HEK293T (cell line): Measurements from ENCODE around the gene CPT1B.

Experiments
- CTCF ChIA-PET: fragments of 350-600 bp; formaldehyde crosslinking; extraction: SDS; loops from one replicate; lab custom pipeline; 2021; ENCODE audit warnings: antibody characterized with exemption, inconsistent platforms; lab: Yijun Ruan, JAX
- POLR2A ChIA-PET: fragments of 350-600 bp; formaldehyde crosslinking; extraction: SDS; loops from one replicate; lab custom pipeline; 2020; ENCODE audit warnings: antibody characterized with exemption, inconsistent platforms; lab: Yijun Ruan, JAX
- DNase-seq: peaks from one replicate; pipeline ENCODE4 v3.0.0; 2012; ENCODE audit warnings: mixed read lengths; ENCODE audit errors: extremely low spot score
- ARNT ChIP-seq: fragments of 450-650 bp; IDR thresholded peaks from 2 replicates; pipeline ENCODE4 v1.6.1; 2017; ENCODE audit warnings: mild to moderate bottlenecking
- BHLHE40 ChIP-seq: fragments of 450-650 bp; IDR thresholded peaks from 2 replicates; pipeline ENCODE4 v1.6.1; 2016; ENCODE audit warnings: mild to moderate bottlenecking, moderate library complexity, borderline replicate concordance
- CTBP1 ChIP-seq: fragments of 450-650 bp; IDR thresholded peaks from 2 replicates; pipeline ENCODE4 v1.6.1; 2016; ENCODE audit warnings: borderline replicate concordance
- ELF4 ChIP-seq: fragments of 450-650 bp; IDR thresholded peaks from 2 replicates; pipeline ENCODE4 v1.6.1; 2017; ENCODE audit warnings: antibody characterized with exemption
- FOXA1 ChIP-seq: fragments of 450-650 bp; IDR thresholded peaks from 2 replicates; pipeline ENCODE4 v1.6.1; 2016; ENCODE audit warnings: mild to moderate bottlenecking
- FOXK2 ChIP-seq: fragments of 450-650 bp; IDR thresholded peaks from 2 replicates; pipeline ENCODE4 v1.6.1; 2016; ENCODE audit warnings: mild to moderate bottlenecking
- FOXM1 ChIP-seq: fragments of 450-650 bp; IDR thresholded peaks from 2 replicates; pipeline ENCODE4 v1.6.1; 2017; ENCODE audit warnings: mild to moderate bottlenecking, borderline replicate concordance
- HDGF ChIP-seq: fragments of 450-650 bp; IDR thresholded peaks from 2 replicates; pipeline ENCODE4 v1.6.1; 2017; ENCODE audit warnings: antibody characterized with exemption, borderline replicate concordance
- L3MBTL2 ChIP-seq: fragments of 450-650 bp; conservative IDR thresholded peaks from 2 replicates; pipeline ENCODE4 v1.6.1; 2016; ENCODE audit warnings: mild to moderate bottlenecking
- LEF1 ChIP-seq: fragments of 450-650 bp; IDR thresholded peaks from 2 replicates; pipeline ENCODE4 v1.6.1; 2017; ENCODE audit warnings: mild to moderate bottlenecking, borderline replicate concordance
- NFRKB ChIP-seq: fragments of 450-650 bp; IDR thresholded peaks from 2 replicates; pipeline ENCODE4 v1.6.1; 2016; ENCODE audit warnings: mild to moderate bottlenecking, moderate library complexity
- SP1 ChIP-seq: fragments of 450-650 bp; IDR thresholded peaks from 2 replicates; pipeline ENCODE4 v1.6.1; 2017
- SUZ12 ChIP-seq: fragments of 450-650 bp; IDR thresholded peaks from 2 replicates; pipeline ENCODE4 v1.6.1; 2016; ENCODE audit warnings: mild to moderate bottlenecking
- TARDBP ChIP-seq: fragments of 450-650 bp; IDR thresholded peaks from 2 replicates; pipeline ENCODE4 v1.6.1; 2016
- ZNF384 ChIP-seq: fragments of 450-650 bp; IDR thresholded peaks from 2 replicates; pipeline ENCODE4 v1.6.1; 2016
- TF ChIP-seq, protein P1 (sequence below): fragments of 450-650 bp; IDR thresholded peaks from 2 replicates; pipeline ENCODE4 v1.6.1; 2016

Gene CPT1B

GRCh38 chr22:50613291-50613981 is 35.2 kb upstream of the CPT1B start:
- POLR2A ChIA-PET: interaction anchor here (0.6 to 1.5 kb wide), 3 partner anchors 38 to 89 kb away, joined by 3 to 4 read pairs (median 3); partner anchors contain the start of gene SCO2
- CTCF ChIA-PET: interaction anchor here (1.4 kb wide), 1 partner anchor 50 kb away, joined by 4 read pairs; no protein-coding TSS in a partner anchor
- TF ChIP-seq HDGF: no peak
- no peak for TF ChIP-seq FOXA1
- no peak for TF ChIP-seq ZNF384
- no peak for TF ChIP-seq FOXK2
- no peak for TF ChIP-seq SUZ12
- TF ChIP-seq, protein P1, sequence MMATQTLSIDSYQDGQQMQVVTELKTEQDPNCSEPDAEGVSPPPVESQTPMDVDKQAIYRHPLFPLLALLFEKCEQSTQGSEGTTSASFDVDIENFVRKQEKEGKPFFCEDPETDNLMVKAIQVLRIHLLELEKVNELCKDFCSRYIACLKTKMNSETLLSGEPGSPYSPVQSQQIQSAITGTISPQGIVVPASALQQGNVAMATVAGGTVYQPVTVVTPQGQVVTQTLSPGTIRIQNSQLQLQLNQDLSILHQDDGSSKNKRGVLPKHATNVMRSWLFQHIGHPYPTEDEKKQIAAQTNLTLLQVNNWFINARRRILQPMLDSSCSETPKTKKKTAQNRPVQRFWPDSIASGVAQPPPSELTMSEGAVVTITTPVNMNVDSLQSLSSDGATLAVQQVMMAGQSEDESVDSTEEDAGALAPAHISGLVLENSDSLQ: no peak
- DNase-seq: no peak

GRCh38 chr22:50612528-50613221 is 34.4 kb upstream of the CPT1B start:
- ChIA-PET CTCF (interaction anchor here (1.2 to 1.4 kb wide), 3 partner anchors 8 to 87 kb away, joined by 4 read pairs; partner anchors contain the start of gene SCO2), POLR2A (interaction anchor here (0.6 to 1.5 kb wide), 5 partner anchors 8 to 88 kb away, joined by 3 to 4 read pairs (median 3); partner anchors contain the start of genes CHKB and SCO2)
- DNase-seq: peak; percentile 84
- no peak for TF ChIP-seq BHLHE40
- TF ChIP-seq L3MBTL2: peak; percentile 40; the same call in 1 of the 2 replicates

DNA sequence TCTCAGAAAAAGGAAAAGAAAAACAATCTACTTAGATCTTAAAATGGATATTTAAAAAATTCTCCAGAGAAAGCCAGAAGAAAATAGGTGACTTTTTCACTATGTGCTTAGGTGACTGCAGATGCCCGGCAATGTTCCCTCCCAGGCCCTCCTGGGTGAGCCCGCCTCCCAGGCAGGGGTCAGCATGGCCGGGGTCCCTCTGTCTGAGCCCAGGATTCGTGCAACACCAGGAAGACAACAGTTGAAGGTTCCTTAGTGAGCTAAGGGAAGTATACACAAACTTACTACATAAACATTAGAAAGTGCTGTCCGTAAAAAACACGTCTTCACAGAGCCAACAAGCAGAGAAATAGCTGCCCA is 33.9 kb upstream of the CPT1B start:
- POLR2A ChIA-PET: interaction anchor here (0.7 to 1.5 kb wide), 3 partner anchors 9 to 87 kb away, joined by 3 to 4 read pairs (median 4); partner anchors contain the start of genes CHKB and SCO2
- no peak for TF ChIP-seq SUZ12
- no peak for TF ChIP-seq TARDBP
- no peak for TF ChIP-seq L3MBTL2
- TF ChIP-seq FOXM1: no peak
- CTCF ChIA-PET: interaction anchor here (1.2 to 1.4 kb wide), 3 partner anchors 9 to 87 kb away, joined by 4 read pairs; partner anchors contain the start of gene SCO2
- no peak for DNase-seq

GRCh38 chr22:50611341-50612060 is 33.3 kb upstream of the CPT1B start:
- ChIA-PET POLR2A (interaction anchor here (1.0 to 1.4 kb wide), 2 partner anchors 10 to 86 kb away, joined by 5 to 6 read pairs; partner anchors contain the start of gene SCO2), CTCF (interaction anchor here (1.2 to 1.4 kb wide), 2 partner anchors 9 to 86 kb away, joined by 4 read pairs; partner anchors contain the start of gene SCO2)
- TF ChIP-seq L3MBTL2: no peak
- TF ChIP-seq BHLHE40: no peak
- no peak for TF ChIP-seq SP1
- no peak for TF ChIP-seq FOXM1
- no peak for TF ChIP-seq TARDBP
- TF ChIP-seq, protein P1: no peak
- no peak for TF ChIP-seq FOXA1
- no peak for TF ChIP-seq ARNT
- no peak for TF ChIP-seq CTBP1
- no peak for TF ChIP-seq SUZ12
- TF ChIP-seq LEF1: no peak
- no peak for TF ChIP-seq NFRKB
- TF ChIP-seq HDGF: no peak
- DNase-seq: no peak

DNA sequence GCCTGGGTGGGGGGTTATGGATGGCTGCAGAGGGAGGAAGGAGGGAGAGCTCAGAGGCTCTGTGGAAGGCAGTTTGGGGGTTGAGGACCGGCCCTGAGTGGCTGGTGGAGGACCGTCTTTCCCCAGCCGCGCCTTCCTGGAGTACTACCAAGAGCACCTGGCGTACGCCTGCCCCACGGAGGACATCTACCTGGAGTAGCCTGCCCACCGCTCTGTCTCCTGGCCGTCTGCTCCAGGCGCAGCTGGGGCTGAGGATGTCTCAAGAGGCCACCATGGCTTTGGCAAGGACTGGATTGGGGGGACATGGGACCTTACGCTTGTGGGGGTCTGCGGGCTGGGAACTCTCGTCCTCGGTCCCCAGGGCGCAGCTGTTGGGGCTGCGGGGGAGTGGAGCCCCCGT is 32.4 kb upstream of the CPT1B start:
- TF ChIP-seq ARNT (no peak), CTBP1 (no peak), HDGF (no peak), ZNF384 (no peak), SP1 (no peak), ELF4 (no peak), FOXK2 (no peak), BHLHE40 (no peak)
- no peak for DNase-seq
- ChIA-PET POLR2A (interaction anchor here (0.9 to 1.4 kb wide), 4 partner anchors 9 to 85 kb away, joined by 3 to 6 read pairs (median 4); partner anchors contain the start of gene SCO2), CTCF (no interaction called here)

- TF ChIP-seq BHLHE40 (no peak), FOXM1 (no peak), ELF4 (no peak), FOXA1 (no peak), FOXK2 (no peak), CTBP1 (no peak), TARDBP (no peak), ZNF384 (no peak), SUZ12 (no peak)
- TF ChIP-seq, protein P1: no peak
- ChIA-PET POLR2A (interaction anchor here (0.9 to 1.4 kb wide), 4 partner anchors 9 to 85 kb away, joined by 3 to 5 read pairs (median 4); partner anchors contain the start of genes CHKB and SCO2), CTCF (no interaction called here)
- no peak for DNase-seq
These were observed 31.8 kb upstream of the CPT1B start for GRCh38 chr22:50610041-50610451.
